WTC11 (cell line): ENCODE results near the gene DNAJC25.

Experiments
- CREB1 ChIP-seq: sonication (generic); formaldehyde crosslinking; IDR thresholded peaks from 2 replicates; pipeline ENCODE4 v1.8.0; 2023; ENCODE audit warnings: mild to moderate bottlenecking, missing genetic modification reagents
- CREM ChIP-seq: sonication (generic); formaldehyde crosslinking; IDR thresholded peaks from 2 replicates; pipeline ENCODE4 v1.8.1; 2022; ENCODE audit warnings: mild to moderate bottlenecking, missing genetic modification reagents, moderate library complexity
- ELF4 ChIP-seq: sonication (generic); formaldehyde crosslinking; IDR thresholded peaks from 2 replicates; pipeline ENCODE4 v1.8.1; 2022; ENCODE audit warnings: low read depth, mild to moderate bottlenecking, moderate library complexity, missing genetic modification reagents
- ESRRA ChIP-seq: sonication (generic); formaldehyde crosslinking; IDR thresholded peaks from 2 replicates; pipeline ENCODE4 v1.8.1; 2022; ENCODE audit warnings: mild to moderate bottlenecking, missing genetic modification reagents, borderline replicate concordance
- FOXK1 ChIP-seq: sonication (generic); formaldehyde crosslinking; IDR thresholded peaks from 2 replicates; pipeline ENCODE4 v1.8.0; 2022; ENCODE audit warnings: mild to moderate bottlenecking, moderate library complexity, missing genetic modification reagents
- JUN ChIP-seq: sonication (generic); formaldehyde crosslinking; IDR thresholded peaks from 2 replicates; pipeline ENCODE4 v1.8.0; 2023; ENCODE audit warnings: mild to moderate bottlenecking, missing genetic modification reagents
- SMAD3 ChIP-seq: sonication (generic); formaldehyde crosslinking; IDR thresholded peaks from 2 replicates; pipeline ENCODE4 v1.8.0; 2022; ENCODE audit warnings: missing genetic modification reagents, mild to moderate bottlenecking, borderline replicate concordance
- ZBTB21 ChIP-seq: sonication (generic); formaldehyde crosslinking; IDR thresholded peaks from 2 replicates; pipeline ENCODE4 v1.8.1; 2023; ENCODE audit warnings: mild to moderate bottlenecking, missing genetic modification reagents, borderline replicate concordance
- TF ChIP-seq, protein P1 (sequence below): fragments of 200-600 bp; IDR thresholded peaks from 2 replicates; pipeline ENCODE4 v1.8.0; 2022; ENCODE audit warnings: antibody characterized with exemption
- TF ChIP-seq, protein P2 (sequence below): sonication (generic); formaldehyde crosslinking; IDR thresholded peaks from 2 replicates; pipeline ENCODE4 v1.8.0; 2022; ENCODE audit warnings: missing genetic modification reagents
- TF ChIP-seq, protein P3 (sequence below): sonication (generic); formaldehyde crosslinking; IDR thresholded peaks from 2 replicates; pipeline ENCODE4 v1.8.1; 2022; ENCODE audit warnings: missing genetic modification reagents, borderline replicate concordance

DNA sequence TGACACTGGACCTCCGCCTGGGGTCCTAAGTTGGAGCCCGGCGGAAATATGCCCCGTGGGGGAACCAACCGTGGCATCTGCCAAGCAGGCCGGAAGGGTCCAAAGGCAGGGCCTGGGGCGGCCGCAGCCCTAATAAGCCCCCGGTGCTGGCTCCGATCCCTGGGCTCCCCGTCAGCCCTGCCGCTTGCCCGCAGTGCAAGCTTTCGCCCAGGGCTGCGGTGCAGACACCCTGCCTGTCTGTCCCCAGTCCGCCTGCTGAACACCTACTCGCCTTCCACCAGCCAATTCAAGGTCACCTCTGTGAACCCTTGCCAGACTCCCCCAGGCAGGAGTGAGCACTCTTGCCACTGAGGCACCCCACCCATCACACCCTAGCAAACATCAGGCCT lies 31.2 kb upstream of the DNAJC25 start:
- TF ChIP-seq, protein P1, sequence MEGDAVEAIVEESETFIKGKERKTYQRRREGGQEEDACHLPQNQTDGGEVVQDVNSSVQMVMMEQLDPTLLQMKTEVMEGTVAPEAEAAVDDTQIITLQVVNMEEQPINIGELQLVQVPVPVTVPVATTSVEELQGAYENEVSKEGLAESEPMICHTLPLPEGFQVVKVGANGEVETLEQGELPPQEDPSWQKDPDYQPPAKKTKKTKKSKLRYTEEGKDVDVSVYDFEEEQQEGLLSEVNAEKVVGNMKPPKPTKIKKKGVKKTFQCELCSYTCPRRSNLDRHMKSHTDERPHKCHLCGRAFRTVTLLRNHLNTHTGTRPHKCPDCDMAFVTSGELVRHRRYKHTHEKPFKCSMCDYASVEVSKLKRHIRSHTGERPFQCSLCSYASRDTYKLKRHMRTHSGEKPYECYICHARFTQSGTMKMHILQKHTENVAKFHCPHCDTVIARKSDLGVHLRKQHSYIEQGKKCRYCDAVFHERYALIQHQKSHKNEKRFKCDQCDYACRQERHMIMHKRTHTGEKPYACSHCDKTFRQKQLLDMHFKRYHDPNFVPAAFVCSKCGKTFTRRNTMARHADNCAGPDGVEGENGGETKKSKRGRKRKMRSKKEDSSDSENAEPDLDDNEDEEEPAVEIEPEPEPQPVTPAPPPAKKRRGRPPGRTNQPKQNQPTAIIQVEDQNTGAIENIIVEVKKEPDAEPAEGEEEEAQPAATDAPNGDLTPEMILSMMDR, result no peak
- no peak for TF ChIP-seq CREB1 (CRISPR knock-in tag)
- TF ChIP-seq ZBTB21, result 0 out of 2 replicates have a peak, but pooled peaks have one; percentile 29
- TF ChIP-seq ELF4 (CRISPR knock-in tag), result no peak
- no peak for TF ChIP-seq CREM (CRISPR knock-in tag)
- TF ChIP-seq SMAD3 (CRISPR knock-in tag), result no peak
- TF ChIP-seq, protein P2, sequence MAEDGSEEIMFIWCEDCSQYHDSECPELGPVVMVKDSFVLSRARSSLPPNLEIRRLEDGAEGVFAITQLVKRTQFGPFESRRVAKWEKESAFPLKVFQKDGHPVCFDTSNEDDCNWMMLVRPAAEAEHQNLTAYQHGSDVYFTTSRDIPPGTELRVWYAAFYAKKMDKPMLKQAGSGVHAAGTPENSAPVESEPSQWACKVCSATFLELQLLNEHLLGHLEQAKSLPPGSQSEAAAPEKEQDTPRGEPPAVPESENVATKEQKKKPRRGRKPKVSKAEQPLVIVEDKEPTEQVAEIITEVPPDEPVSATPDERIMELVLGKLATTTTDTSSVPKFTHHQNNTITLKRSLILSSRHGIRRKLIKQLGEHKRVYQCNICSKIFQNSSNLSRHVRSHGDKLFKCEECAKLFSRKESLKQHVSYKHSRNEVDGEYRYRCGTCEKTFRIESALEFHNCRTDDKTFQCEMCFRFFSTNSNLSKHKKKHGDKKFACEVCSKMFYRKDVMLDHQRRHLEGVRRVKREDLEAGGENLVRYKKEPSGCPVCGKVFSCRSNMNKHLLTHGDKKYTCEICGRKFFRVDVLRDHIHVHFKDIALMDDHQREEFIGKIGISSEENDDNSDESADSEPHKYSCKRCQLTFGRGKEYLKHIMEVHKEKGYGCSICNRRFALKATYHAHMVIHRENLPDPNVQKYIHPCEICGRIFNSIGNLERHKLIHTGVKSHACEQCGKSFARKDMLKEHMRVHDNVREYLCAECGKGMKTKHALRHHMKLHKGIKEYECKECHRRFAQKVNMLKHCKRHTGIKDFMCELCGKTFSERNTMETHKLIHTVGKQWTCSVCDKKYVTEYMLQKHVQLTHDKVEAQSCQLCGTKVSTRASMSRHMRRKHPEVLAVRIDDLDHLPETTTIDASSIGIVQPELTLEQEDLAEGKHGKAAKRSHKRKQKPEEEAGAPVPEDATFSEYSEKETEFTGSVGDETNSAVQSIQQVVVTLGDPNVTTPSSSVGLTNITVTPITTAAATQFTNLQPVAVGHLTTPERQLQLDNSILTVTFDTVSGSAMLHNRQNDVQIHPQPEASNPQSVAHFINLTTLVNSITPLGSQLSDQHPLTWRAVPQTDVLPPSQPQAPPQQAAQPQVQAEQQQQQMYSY, result no peak
- TF ChIP-seq FOXK1 (CRISPR knock-in tag), result no peak
- TF ChIP-seq, protein P3, sequence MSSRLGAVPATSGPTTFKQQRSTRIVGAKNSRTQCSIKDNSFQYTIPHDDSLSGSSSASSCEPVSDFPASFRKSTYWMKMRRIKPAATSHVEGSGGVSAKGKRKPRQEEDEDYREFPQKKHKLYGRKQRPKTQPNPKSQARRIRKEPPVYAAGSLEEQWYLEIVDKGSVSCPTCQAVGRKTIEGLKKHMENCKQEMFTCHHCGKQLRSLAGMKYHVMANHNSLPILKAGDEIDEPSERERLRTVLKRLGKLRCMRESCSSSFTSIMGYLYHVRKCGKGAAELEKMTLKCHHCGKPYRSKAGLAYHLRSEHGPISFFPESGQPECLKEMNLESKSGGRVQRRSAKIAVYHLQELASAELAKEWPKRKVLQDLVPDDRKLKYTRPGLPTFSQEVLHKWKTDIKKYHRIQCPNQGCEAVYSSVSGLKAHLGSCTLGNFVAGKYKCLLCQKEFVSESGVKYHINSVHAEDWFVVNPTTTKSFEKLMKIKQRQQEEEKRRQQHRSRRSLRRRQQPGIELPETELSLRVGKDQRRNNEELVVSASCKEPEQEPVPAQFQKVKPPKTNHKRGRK (CRISPR knock-in tag), result no peak
- TF ChIP-seq ESRRA, result 0 out of 2 replicates have a peak, but pooled peaks have one; percentile 49
- no peak for TF ChIP-seq JUN (CRISPR knock-in tag)
